K562 treated with DMSO at 1 percent for 4 hours (cell line): ENCODE measurements around the gene GTF2B. TPM values are rescaled to one million over a fixed set of nuclear protein-coding genes. Genes with fewer than 3 reads are reported as not detected.

ENCODE experiments used
- total RNA-seq: library from RNA; unstranded; fragments of 300-600 nt; gene quantifications from 2 replicates; pipeline ENCODE4 v1.2.3, GENCODE V29; 2022; ENCODE audit not compliant: insufficient read depth

Gene GTF2B
- total RNA-seq = 32.3 and 42.9 TPM in 2 replicates

GRCh38 chr1:88891318-88891950 lies at the start of gene GTF2B:
Gene GTF2B (minus strand): TSS chr1:88891567. CDS start chr1:88891499, 68 bp downstream.

Other genes starting within 250 kb of the GTF2B start
- 7.3 and 10.3 TPM in 2 replicates for gene PKN2, start 207.3 kb downstream of the GTF2B start, total RNA-seq
- gene KYAT3, start 101.1 kb upstream of the GTF2B start, total RNA-seq = 14.1 and 16.9 TPM in 2 replicates
- gene RBMXL1, start 101.1 kb upstream of the GTF2B start, total RNA-seq = 3.6 and 4.0 TPM in 2 replicates
- not detected in 2 replicates for gene GBP3, start 131.3 kb upstream of the GTF2B start, total RNA-seq
- gene GBP1, start 173.6 kb upstream of the GTF2B start, total RNA-seq = not detected in 2 replicates
- gene GBP2, start 234.5 kb upstream of the GTF2B start, total RNA-seq = 15.2 and 15.6 TPM in 2 replicates